Lower leg skin (tissue), 4 donors: ENCODE measurements around the gene KDM7A. TPM values are rescaled to one million over a fixed set of nuclear protein-coding genes. Genes with fewer than 3 reads are reported as not detected.

Experiments
- DNase-seq, 2 donors: peaks; one replicate each; pipeline ENCODE4 v3.0.0-alpha.2; 2019; ENCODE audit warnings: low spot score in 2 of 2
- H3K4me3 ChIP-seq: fragments of 200-600 bp; sonication (generic); 2 replicates; pipeline ENCODE4 v1.5.1; 2017; ENCODE audit warnings: mild to moderate bottlenecking, low read depth; ENCODE audit not compliant: poor library complexity, severe bottlenecking
- CTCF ChIP-seq, 3 donors: fragments of 450-650 bp; IDR thresholded peaks; one replicate each; pipeline ENCODE4 v1.5.1; 2016; ENCODE audit warnings: antibody characterized with exemption in 3 of 3, mild to moderate bottlenecking in 3 of 3, moderate library complexity in 2 of 3
- POLR2A ChIP-seq, 2 donors: fragments of 450-650 bp; IDR thresholded peaks; one replicate each; pipeline ENCODE4 v1.6.1; 2016 to 2017; ENCODE audit warnings: antibody characterized with exemption in 2 of 2, mild to moderate bottlenecking in 1 of 2, moderate library complexity in 1 of 2
- WGBS, 2 donors: methylation state at CpG; one replicate each; pipeline ENCODE4 v1.1.5; 2018; 5-methylcytosine and 5-hydroxymethylcytosine counted together
- intact Hi-C: fragments of 100-400 bp; cut with DNase I; formaldehyde crosslinking; loops from one replicate; pipeline ENCODE4 v1.15.0; 2023; ENCODE audit warnings: low total_unique reads
- total RNA-seq, 4 donors: library from RNA; depleted of rRNA; stranded (reverse); fragments of >200 nt; gene quantifications; one replicate each; pipeline ENCODE4 v1.1.0, GENCODE V29; 2016

The KDM7A gene
- total RNA-seq, 4 donors from 2014 or later, result 36.2 to 54.0 (median 46.7) TPM

- 87 to 90% methylated on average over 2 of the region's 2 CpGs for WGBS, 2 donors
- intact Hi-C loops, result no loop called here
- H3K4me3 ChIP-seq, result no peak overlapping the region
- DNase-seq, result no peak
- TF ChIP-seq CTCF (IDR thresholded peaks at IDR 0.05), result no peak
- TF ChIP-seq POLR2A (IDR thresholded peaks at IDR 0.05), result no peak
These were observed 13.1 kb upstream of the KDM7A start for GRCh38 chr7:140189917-140190316.

- intact Hi-C loops, result no loop called here
- TF ChIP-seq POLR2A (IDR thresholded peaks at IDR 0.05) (no peak), CTCF (IDR thresholded peaks at IDR 0.05) (no peak)
- DNase-seq, result no peak
- 73 to 78% methylated on average over 4 of the region's 4 CpGs for whole genome bisulfite sequencing, 2 donors
- H3K4me3 ChIP-seq, result no peak overlapping the region
These were observed 6.1 kb upstream of the KDM7A start for GRCh38 chr7:140182917-140183316.

GRCh38 chr7:140179339-140179738 lies 2.6 kb upstream of the KDM7A start:
- intact Hi-C loops, result loop anchor here (10.0 kb wide), 1 partner anchor 145 kb away; no protein-coding TSS in a partner anchor
- WGBS, 2 donors, result 86 to 87% methylated on average over 5 of the region's 5 CpGs
- no peak for TF ChIP-seq POLR2A (IDR thresholded peaks at IDR 0.05)
- no peak for TF ChIP-seq CTCF (IDR thresholded peaks at IDR 0.05)
- no peak overlapping the region for H3K4me3 ChIP-seq
- DNase-seq, result no peak

GRCh38 chr7:140176122-140176701 lies 571 bp downstream of the KDM7A start:
- TF ChIP-seq CTCF (IDR thresholded peaks at IDR 0.05), result no peak
- WGBS, 2 donors, result 0 to 4% methylated on average over 2 to 35 of the region's 95 CpGs
- H3K4me3 ChIP-seq, result peak overlapping the region; percentile 79
- intact Hi-C loops, result loop anchor here (10.0 kb wide), 1 partner anchor 149 kb away; no protein-coding TSS in a partner anchor
- no peak for DNase-seq

- WGBS, 2 donors, result 0% methylated on average over 20 to 27 of the region's 72 CpGs
- intact Hi-C loops, result loop anchor here (10.0 kb wide), 1 partner anchor 149 kb away; no protein-coding TSS in a partner anchor
- DNase-seq, result peak; percentile 96 to 98
- TF ChIP-seq CTCF (IDR thresholded peaks at IDR 0.05) (peak in 1 of 3 donors; percentile 86), POLR2A (IDR thresholded peaks at IDR 0.05) (peak in 1 of 2 donors; percentile 80)
- peak overlapping the region; percentile 79 for H3K4me3 ChIP-seq
These were observed 1.3 kb downstream of the KDM7A start for GRCh38 chr7:140175221-140176121.
